ENCODE results near the gene JAKMIP1.
A peak's percentile ranks its signal among the peaks of the same experiment; 100 is the strongest.

Gene JAKMIP1

DNA sequence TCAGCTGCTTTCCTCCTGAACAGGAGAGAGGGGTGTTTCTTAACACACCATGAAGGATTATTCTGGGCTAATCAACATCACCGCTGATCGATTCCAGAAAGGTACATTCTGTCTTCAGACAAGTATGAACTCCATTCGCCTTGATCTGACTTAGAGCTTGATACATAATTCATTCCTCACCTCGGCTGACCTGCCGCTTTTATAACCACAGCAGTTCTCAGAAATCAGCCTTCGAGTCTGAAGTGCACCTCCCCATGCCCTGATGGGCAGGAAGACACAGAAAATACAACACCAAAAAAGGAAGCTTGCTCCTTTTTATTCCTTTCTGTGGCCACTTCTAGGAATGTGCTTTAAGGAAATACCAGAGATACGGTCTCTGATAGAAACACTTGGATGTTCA, 85.7 kb downstream of the JAKMIP1 start:
- DNase-seq = no peak

DNA sequence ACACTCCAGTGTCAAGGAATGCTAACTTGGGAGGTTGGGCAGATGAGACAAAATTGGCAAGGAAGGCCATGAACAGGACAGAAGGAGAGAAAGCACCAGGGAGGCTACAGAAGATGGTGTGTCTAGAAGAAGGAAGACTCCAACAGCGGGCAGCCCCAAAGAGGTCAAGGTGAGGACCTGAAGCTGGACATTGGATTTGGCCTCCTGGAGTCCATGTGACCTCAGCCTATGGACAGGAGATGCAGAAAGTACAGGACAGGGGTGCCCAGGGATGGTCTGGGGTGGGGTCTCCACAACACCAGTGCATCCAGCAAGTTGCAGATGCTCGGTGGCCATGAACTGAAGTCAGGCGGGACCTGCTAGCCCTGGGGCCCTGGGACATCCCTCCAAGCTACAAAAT, 86.2 kb downstream of the JAKMIP1 start:
- DNase-seq = no peak

DNA sequence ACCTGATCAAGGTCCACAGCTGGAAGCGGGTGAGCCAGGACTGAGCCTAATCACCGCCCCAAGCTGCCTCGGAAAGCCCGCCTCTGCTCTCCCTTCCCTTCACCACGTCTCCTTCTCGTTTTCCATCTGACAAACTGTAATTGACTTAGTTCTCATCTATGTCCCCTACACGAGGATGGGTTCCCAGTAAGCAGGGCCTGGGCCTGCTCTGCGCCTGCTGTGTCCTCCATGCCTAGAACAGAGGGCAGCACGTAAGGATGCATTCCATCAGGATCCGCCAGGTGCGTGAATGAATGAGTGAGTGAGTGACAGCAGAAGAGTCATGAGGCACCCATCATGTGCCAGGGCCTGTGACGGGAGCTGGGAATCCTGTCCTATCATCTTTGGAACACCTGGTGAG, 86.7 kb downstream of the JAKMIP1 start:
- DNase-seq = no peak

DNA sequence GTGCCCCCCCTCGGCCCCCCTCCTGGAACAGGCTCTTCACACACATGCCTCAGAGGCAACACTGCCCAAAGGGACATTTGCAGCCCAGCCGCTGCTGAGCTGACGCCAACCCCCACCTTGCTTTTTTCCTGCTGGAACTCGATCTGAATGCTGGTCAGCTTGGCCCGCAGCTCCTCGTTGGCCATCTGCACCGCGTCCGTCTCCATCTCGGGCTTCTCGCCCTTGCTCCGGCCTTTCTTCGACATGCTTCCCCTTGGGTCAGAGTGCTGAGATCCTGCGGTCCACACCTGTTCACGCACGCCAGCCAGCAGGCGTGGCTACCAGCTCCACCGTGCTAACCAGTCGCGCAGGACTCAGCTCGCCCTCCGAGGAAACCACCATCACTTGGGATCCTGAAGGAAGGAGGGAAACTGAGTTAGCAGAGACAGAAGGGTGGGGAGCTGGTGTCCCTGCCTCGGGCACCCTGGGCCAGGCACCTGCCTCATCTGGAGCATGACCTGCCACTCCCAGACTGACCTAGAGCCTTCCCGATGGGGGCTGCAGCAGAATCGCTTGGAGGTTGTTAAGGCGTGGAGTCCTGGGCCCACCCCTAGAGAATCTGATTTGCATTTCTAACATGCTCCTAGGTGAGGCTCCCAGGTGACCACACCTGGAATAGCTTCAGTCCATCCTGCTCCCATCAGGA, 87.6 kb downstream of the JAKMIP1 start:
- no peak for DNase-seq

DNA sequence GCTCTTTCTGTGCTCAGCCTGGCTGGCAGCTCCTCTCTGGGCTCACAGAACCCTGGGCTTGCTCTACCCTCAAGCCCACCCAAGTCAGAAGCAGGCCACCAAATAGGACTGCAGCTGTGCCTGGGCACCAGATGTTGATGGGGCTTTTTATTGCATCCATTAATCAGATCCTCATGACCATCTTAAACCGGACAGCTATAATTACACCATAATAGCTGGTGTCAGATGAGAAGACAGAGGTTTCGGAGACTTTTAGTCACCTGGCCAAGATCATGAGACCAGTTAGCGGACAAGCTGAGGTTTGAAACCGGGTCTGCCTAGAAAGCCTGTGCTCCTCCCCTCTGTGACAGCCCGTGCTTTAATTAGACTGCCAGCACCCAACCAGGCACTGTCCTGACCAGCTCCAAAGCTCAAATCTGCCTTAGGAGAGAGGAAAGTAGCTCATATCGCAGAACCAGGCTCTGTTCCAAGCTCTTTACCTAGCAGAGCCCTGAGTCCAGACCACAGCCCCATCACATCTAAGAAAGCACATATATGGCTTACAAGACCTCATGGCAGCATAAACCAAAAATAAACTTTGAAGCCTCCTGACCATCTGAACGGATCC, 88.9 kb downstream of the JAKMIP1 start:
- no peak for DNase-seq

DNA sequence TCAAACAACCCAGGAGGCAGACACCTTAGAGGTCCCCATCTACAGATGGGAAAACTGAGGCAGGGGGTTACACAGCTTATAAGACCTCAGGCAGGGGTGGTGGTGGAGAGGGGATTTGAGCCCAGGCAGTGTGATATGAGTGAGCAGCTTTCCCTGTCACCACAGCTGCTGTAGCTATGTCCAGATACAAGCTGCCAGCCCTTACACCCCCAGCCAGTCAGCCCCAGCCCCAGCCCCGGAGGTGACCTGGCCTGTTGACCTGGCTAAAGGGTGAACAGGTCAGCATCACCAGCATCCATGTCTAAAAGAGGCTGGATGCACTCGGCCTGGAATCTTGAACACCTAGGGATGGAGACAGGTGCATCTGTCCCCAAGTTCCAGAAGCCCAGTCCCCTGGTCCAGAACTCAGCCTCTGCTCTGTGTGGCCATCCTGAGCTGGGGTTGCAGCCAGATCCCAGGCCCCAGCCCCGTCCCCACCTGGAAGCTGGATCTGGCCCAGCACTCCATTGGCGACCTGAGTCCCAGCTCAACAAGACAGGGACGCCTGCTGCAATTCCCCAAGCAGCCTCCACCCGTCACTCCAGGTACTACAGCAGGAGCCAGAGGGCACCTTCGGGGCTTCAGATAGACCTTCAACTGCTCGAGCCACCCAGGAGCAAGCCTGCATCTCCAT, 89.5 kb downstream of the JAKMIP1 start:
- no peak for DNase-seq

DNA sequence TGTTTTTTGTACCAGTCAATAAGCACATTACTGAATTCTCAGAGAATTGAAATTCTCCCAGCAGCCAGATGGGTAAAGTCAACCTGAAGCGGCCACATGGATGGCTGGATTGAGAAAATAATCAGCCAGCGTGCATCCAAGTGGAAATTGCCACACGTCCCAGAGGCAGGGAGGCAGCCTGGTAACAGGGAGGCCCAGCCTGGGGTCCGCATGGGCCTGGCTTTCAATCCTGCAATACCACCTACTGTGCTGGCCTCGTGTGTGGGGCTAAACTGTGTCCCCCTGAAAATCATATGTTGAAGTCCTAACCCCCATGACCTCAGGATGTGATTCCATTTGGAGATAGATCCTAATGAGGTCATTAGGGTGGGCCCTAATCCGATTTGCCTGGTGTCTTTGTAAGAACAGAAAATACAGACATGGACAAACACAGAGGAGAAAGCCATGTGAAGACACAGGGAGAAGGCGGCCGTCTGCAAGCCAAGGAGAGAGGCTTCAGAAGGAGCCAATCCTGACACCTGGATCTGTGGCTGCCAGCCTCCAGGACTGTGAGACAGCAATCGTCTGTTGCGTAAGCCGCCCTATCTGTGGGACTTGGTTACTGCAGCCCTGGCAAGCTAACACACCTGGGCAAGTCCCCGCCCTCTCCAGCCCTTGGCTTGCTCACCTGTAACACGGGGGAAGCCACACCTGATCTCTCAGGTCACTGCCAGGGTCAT, 90.3 kb downstream of the JAKMIP1 start:
- DNase-seq = no peak

DNA sequence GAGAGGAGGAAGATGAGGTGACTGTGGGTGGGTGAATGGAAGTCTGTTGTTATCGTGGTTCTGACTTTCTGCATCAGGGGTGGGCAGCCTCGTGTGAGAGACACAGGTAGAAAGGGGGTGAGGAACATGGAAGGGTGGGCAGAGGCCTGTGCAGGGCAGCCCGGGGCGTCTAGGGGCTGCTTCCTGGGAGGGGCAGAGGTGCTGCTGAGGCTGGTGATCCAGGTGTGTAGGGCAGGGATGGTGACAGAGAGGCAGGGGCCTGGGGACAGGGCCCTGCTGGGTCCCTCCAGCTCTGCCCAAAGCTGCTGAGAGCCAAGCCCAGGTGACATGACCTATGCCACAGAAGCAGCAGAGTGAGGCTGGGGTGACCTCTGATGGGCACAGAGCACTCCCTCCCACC, 92.5 kb downstream of the JAKMIP1 start:
- no peak for DNase-seq

DNA sequence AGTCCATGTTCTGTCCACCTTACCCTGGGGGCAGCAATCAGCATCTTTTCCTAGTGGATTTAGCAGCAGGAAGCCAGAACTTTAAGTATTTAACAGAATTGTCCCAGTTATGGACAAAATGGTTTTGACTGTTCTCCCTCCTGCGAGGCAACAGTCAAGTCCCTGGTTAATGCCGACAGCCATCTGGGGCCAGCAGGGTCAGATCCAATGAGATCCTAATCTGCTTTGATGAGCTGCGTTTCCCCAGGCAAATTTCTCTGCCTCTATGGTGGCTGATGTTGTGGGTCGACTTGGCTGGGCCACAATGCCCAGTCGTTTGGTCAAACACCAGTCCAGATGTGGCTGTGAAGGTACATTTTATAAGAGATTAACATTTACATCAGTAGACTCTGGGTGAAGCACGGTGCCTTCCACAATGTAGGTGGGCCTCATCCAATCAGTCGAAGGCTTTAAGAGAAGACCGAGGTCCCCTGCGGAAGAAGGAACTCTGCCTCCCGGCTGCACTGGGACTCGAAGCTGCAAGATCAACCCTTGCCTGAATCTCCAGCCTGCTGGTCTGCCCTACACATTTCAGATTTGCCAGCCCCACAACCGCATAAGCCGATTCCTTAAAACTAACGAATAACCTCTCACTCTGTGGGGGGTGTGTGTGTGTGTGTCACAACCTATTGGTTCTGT, 93.1 kb downstream of the JAKMIP1 start:
- DNase-seq = no peak

DNA sequence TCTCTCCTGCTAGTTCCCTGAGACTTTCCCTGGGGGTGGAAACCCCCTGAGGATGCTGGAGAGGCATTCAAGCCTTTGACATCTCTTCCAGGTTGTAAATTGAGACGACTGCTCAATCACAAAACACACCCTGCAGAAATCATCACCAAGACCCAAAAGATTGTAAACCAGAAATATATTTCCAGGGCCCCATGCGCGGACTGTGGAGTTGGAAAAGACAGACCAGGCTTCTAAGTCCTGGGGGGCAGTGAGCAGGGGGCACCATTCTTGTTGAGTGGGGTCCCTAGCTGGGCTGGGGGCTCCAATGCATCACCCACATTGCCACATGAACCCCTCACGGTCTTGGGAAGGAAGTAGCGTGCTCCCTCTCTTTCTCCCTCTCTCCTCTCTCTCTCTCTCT, 94.2 kb downstream of the JAKMIP1 start:
- DNase-seq = no peak

DNA sequence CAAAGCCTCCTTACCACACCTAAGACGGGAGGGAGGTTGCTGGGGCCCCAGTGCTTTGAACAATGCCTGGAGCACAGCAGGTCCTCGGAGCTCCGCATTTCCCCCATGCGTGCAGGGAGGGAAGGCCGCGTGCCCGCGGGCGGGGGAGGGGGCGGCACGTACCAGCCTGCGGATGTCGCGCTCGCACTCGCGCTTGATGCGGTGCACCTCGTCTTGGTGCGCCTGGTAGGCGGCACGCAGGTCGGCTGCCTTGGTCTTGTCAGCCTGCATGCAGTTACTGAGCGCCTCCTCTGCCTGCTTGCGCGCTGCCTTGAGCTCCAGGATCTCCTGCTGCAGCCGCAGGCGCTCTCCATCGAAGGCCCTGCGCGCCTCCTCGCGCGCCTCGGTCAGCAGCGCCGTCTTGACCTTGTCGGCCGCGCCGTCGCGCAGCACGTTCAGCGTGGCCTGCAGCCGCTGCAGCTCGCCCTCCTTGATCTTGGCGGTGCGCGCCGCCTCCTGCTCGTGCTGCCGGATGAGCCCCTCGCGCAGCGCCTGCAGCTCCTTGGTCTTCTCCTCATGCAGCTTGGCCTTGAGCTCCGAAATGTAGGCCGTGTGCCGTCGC, 94.9 kb downstream of the JAKMIP1 start:
- DNase-seq = no peak

DNA sequence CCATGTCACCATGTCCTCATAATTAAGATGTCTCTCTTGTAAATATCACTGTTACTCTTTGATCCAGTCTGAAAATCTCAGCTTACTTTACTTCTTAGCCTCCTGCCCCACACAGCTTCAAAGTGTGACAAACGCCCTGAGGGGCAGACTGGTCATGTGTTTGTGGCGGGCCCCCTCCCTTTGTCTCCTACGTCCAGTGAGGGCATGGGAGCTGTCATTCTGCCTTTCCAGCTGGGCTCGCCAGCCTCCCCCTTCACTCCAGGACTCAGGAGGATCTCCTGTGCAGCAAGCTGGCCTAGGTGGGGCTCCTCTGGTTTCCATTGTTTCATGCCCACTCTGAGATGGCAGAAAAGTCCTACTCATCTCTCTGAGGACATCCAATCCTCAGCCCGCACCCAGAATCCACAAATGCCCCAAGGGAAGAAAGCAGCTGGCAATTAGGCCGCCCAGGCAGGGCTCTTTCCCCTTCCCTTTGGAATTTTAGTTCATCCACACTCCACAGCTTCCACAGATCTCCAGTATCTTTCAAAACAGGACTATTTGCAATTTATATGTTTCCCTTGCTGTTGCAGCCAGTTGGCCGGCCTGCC, 95.7 kb downstream of the JAKMIP1 start:
- DNase-seq = no peak

DNA sequence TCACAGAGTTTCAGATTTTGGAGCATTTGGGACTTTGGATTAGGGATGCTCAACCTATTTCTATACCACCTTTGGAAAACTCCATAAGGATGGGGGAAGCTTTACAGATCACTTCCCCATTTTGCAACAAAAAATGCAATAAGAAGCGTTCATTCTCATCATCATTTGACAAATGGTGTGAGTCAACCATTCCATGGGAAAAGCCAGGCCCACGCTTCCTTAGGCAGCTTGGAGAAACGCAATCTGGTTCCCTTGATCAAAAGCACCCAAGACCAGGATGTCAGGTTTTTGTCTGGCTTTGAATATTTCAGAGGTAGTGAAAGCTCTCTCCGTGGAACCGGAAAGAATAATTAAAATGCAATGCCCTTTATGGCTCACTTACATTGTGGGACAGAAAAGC, 102.8 kb downstream of the JAKMIP1 start:
- DNase-seq = no peak

DNA sequence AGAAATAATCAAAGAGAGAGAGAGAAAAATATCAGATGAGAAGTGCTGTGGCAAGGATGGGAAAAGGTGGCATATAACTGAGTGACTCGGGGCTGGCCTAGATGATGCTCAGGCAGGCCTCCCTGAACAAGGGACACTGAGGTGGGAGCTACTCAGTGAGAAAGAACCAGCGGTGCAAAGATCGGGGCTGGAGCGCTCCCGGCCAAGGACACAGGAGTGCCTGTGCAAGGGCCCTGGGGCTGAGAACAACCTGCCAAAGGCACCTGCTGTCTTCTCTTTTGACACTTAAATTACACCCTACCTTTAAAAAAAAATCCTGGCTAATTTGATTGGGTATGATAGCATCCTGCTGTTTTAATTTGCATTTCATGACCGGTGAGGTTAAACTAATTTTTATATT, 104.5 kb downstream of the JAKMIP1 start:
- DNase-seq = no peak

DNA sequence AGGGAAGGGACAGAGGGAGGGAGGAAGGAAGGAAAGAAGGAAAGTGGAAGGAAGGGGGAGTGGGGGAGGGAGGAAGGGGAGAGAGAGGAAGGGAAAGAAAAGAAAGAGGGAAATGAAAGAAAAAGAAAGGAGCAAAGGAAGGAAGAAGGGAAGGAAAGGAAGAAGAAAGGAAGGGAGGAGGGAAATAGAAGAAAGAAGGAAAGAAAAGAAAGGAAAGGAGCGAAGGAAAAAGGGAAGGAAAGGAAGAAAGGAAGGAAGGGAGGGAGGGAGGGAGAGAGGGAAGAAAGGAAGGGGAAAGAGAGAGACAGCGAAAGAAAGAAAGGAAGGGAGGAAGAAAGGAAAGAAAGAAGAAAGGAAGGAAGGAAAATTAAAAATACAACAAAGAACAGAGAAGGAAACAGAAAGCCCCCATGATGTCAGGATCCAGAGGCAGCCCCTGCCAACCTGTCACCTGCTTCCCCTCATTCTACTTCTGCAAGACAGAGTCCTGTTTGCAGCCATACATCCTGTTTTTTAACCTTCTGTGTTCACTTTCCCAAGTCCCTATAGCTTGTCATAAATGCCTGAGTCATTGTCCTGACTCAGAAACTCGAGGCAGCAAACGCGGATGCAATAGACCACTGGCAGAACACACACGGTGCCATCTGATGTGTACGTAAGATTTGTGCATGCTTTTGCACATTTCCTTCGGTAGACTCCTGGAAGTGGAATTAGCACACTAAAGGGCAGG, 105.2 kb downstream of the JAKMIP1 start:
- no peak for DNase-seq

DNA sequence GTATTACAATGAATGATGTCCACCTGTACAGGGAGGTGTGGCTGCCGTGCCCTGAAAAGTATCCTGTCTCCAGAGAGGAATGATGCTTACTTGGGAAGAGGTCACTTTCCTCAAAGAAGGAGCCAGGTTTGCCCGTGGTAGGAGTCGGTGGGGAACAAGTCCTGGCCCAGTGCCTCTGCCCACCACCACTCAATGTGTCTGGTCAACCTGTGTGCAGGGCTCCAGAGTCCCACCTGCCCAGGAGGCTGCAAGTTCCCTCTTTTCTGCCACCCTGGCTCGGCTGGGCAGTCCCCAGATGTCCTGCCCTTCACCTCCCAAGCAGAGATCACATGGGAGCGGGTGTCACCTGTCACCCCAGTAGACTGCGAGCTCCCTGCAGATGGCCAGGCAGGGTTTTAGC, 106.7 kb downstream of the JAKMIP1 start:
- no peak for DNase-seq

DNA sequence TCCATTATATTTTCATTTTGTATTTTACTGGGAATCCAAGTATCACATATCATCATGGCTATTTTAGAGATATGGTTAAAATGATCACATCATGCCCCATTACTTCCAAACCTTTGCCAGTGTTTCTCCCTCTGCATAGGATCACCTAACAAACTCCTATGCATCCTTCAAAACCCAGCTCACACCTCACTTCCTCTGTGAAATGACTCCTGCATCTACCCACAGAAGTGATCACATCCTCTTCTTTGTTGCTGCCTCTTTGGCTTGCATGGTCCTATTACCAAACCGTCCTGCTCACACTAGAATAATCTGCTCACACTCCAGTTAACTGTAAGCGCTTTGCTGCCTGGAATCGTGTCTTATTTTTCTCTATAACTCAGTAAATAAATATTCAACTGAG, 107.4 kb downstream of the JAKMIP1 start:
- no peak for DNase-seq

DNA sequence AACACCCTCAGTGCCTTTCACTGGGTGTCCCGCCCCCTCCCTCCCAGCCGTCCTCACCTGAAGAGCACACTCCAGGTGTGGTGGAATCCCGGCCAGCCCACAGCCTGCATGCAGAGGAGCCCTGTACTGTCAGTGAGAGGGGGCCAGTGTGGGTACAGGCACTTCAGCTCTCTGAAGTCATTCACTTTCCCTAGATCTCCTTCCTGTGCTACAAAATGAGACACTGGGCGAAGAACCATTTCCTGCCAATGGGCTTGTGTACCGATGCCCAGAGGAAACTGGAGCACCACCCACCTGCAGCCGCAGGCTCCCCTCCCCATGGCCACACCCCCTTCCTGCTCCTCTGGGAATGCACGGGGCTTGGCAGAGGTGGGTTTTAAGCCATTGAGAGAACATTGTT, 108.2 kb downstream of the JAKMIP1 start:
- DNase-seq = no peak

DNA sequence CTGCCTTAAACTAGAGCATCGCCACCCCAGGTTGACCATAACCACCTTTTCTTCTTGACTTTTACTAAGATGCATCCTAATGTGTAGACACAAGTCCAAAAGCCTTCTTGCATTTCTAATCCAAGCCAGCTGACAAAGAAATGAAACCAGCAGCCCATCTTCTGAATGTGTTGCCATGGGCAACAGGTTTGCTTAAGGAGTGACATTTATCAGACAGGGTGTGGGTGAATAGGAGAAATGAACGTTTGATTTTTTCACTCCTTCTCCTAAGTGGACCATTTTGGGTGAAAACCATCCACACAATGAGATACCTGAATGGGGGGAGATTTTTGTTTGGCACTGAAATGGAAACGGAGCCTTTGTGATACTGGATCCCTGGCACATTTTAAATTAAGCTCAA, 109.4 kb downstream of the JAKMIP1 start:
- no peak for DNase-seq

DNA sequence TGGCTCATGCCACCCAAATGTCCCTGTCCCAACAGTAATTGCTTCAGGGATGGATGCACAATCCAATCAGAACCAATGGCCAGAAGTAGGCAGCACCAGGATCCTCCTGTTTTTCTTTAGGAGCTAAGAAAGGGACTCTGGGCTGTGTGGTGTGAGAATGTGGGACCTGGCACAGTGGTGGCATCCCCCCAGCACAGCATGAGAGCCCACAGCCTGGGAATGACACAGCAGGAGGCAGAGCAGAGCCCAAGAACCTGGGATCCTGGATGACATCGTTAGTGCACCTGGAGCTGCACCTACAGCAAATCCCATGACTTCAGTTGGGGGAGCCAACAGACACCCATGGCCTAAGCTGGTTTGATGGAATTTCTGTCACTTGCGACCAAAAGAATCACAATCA, 111.4 kb downstream of the JAKMIP1 start:
- no peak for DNase-seq

DNA sequence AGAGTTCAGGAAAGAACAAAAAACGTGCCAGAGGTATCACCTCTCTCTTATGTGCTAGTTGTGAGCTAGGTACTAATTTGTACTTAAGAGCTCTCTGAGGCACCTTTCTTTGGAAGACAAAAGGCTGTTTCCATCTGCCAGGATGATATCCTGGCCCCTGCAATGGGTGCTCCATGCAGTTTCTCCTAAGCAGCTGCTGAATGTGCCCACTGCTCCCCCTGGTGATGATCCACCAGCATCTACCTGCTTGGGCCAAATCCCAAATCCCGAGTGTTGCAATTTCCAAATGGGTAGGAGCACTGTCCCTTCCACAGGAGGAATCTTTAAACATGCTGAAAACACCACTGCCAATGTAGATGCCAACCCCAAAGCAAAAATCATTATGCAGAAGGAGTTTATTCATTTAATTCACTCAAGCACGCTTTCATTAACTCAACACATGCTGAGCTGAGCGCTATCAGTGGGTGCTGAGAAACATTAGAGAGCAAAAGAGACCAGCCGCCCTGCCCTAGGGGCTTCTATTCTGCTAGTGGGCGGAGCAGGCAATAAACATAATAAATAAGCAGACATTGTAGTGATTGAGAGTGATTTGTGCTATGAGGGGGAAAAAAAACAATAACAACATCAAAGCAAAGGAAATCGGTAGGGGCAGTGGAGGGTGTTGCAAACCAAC, 112.5 kb downstream of the JAKMIP1 start:
- peak; percentile 3 for DNase-seq

All from fibroblast of upper back skin (primary cell).